SHP77 (cell line): ENCODE data around the gene ACAN.

Source experiments
- DNase-seq, 2 experiments: peaks; one replicate each; lab custom pipeline; 2025; lab: John Stamatoyannopoulos, UW

ACAN gene

DNA sequence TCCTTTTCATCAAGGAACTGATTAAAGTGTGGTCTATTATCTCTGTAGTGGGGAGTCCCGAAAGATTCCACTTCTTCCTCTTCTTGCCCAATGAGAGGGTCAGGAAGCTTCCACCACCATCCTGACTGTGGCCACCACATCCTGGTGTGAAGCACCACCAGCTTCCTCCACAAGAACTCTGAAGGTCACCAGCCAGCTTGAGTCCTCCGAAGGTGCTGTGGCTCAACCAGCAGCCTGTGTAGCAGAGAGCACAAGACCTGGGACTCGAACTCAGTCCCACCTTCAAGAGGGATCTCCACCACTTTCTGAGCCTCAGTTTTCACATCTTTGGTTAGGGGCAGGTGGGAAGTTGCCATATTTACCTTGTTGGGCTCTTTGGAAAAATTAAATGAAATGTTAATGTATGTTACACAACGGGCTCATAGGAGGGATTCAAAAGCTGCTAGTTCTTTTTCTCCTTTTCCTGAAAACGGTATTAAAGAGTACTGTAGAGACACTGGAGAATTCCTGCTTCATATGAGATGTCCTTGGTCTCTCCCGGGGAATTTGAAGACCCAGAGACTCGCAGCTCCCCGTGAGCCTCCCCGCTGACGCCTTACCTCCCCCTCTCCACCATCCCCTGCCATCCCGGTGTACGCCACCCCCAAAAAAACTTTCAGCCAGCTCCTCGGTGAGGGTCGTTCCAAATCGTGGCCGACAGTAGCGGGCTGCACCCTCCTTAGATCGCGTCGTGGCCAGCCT, 816 bp upstream of the ACAN start:
- DNase-seq = no peak

DNA sequence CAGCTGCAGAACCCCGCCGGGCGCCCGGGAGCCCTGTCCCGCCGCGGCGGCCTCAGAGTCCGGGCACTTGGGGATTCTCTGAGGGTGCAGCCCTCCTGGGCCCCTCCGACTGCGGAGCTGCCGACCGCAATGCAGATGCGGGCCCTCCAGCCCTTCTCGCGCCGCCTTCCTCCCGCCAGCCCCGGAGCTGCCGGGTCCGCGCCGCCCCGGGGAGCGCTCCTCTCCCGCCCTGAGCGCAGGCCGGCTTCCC, 320 bp upstream of the ACAN start:
- DNase-seq = no peak

DNA sequence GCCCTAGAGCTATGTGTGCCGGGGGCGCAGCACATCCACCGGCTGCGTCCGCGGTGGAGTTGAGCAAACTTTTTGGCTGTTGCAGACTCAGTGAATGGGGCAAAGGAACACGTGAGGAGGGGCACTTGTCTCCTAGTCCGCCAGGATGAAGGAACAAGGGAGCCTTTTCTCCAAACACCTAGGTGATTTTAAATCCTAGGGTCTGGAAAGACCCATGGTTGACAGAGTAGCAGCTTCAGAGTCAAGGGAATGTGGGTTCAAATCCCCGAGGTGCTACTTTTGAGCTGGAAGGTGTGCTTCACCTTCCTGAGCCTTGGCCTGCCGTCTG, 648 bp downstream of the ACAN start:
- no peak for DNase-seq

DNA sequence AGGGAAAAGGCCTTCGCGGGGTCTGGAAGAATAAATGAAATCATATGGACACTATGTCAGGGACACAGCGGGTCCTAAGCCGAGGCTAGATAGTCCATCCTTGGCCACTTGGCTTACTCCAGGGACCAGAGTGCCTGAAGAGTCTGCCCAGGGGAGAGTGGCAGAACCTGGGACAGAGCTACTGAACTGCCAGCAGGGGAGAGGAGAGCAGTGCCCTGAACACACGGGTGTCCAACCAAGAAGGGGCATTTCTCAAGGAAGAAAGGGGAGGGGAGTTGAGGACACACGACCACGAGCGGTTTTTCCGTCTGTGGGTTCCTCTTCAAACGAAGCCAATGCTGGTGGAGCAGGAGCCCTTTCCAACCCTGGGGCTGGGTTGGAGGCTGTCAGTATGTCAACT, 1.0 kb downstream of the ACAN start:
- DNase-seq = no peak

DNA sequence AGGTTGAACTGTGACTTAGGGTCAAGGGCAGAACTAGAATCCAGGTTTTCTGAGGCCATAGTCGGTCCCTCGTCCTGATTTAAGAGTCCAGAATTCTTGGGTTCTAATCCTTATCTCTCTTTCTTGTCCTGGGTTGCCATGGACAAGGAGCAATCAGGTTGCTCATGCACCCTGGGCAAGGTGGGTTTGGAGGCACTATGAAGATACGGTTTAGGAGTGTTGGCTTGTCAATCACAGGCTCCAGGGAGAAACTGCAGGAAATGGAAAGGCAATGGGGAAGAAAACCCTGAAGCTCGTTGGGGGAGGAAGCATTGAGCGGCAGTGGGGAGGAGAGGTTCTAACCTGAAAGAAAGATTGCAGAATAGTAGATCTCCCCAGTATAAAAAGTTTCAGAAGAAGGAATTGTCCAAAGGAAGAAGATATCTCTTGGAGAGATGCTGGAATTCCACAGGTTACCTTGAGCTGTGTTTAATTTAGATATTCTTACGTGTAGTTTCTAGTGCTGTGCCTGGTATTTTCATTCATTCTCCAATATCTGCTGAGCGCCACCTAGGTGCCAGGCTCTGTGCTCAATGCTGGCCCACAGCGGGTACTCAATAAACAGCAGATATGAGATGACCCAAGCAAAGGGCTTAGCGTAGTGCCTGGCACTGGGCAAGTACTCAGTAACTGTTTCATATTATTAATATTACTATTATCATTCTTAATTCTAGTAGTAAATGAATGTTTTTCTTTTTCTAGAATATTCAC, 2.0 kb downstream of the ACAN start:
- DNase-seq = no peak

DNA sequence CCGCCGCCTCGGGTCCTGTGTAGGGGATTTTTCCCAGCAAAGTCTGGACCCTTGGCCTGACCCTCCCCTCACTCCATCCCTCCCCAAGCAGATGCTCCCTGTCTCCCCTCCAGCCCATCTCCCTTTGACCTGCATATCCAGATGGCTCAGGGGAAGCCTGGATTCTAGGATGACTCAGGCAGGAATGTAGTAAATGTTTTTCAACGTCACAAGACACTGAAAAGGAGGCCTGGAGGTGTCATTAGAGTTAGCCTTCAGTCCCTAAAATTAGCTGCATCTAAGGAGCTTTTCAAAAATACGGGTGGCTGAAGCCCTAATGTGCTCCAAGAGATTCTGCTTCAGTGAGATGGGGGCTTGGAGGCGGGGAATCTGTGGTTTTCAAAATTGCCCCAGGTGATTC, 7.2 kb downstream of the ACAN start:
- no peak for DNase-seq

DNA sequence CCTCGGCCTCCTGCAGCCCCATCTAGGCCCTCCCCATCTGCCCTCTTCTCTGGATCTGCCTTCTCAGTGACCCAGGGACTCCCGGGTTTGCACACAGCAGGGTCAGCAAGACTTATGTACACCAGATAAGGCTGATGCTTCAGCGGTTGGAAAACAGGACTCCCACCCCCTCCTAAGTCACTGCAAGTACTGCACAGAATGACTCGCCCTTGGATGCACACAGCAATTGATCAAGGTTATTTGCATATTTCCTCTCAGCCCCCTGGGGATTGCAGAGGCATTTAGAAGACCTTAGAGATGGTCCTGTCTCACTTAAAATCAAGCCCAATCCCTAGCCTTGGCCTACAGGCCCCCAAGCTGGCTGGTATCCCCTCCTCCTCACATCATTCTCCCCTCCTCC, 8.9 kb downstream of the ACAN start:
- DNase-seq = no peak

DNA sequence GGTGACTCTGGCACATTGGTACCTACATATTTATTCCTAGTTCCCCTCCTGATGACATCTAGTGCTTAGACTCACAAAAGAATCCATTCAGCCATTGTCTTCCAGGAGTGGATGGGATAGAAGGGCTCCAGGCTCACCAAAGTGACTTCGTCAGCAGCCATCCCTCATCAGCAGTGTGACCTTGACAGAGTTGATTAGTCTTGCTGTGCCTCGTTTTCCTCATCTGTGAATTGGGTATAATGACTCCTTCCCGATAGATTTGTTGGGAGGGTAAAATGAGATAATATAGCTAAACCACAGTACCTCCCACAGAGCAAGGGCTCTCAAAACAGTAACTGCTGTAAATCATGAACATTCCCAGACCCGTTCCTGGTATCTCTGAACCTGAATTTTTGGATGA, 10.7 kb downstream of the ACAN start:
- DNase-seq = no peak

DNA sequence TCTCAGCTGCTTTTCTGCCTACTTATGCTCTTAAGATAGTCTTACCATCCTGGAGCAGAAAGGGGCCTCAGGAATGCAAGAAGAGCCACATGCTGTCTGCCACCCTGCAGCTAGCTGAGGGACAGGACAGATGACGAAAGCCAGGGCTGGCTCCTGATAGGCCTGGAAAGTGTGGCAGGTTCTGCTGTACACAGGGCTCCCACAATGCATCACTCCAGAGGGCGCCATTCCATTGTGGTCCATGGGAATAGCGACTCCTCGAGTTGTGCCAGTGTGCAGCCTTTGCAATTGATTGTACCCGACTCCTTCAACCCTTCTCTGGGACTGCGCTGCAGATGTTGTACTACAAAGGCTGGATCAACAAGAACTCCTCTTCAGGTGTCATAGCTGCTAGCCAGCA, 11.2 kb downstream of the ACAN start:
- DNase-seq = no peak

DNA sequence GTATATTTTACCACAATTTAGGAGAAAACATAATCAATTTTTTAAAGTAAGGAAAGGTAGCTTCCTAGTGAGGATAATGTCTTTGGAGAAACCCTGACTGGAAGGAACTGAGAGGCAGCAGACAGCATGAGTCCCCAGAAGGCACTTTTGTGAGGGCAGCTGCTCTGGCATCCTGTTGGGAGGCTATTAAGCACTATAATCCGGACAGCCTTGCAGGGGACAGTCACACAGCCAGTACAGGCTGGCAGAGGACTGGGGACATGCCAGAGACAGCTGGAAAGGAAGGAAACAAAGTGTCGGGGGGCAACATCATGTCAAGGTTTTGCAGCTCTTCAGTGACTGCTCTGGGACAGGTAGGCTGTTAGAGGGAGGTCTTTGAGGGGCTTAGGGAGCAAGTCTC, 15.7 kb downstream of the ACAN start:
- DNase-seq = no peak

DNA sequence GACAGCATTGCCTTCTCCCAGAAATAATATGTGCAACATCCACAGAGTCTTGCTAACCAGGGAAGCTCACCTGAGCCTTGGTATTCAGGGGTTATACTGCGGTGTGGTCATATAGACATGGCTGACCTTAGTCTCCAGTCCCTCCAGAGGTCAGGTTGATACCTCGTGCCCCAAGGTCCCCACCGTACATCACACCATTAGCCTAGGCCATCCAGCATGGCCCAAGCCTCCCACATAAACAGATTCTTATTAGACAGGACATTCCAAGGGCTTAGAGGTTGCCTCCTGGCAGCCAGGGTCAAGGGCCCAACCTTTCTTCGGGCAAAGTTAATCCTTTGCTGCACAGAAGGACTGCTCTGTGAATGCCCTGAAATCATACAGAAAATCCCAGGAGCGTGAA, 18.8 kb downstream of the ACAN start:
- DNase-seq = no peak

DNA sequence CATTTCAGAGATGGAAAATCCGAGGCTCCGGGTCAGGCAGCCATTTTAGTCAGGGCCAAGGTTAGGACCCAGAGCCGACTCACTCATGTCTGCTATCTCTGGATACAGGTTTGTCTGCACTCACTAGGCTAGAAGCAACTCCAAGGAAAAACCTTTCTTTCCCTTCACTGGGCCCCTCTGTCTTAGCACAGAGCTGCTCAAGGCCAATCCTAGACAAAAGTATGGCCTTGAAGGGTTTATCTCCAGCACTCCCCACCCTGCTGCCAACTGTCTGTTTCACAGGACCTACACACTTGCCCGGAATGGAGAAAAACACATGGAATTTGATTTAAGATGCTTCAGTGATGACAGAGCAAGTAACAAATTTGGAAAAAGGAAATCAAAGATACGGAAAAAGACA, 25.6 kb downstream of the ACAN start:
- DNase-seq = no peak

DNA sequence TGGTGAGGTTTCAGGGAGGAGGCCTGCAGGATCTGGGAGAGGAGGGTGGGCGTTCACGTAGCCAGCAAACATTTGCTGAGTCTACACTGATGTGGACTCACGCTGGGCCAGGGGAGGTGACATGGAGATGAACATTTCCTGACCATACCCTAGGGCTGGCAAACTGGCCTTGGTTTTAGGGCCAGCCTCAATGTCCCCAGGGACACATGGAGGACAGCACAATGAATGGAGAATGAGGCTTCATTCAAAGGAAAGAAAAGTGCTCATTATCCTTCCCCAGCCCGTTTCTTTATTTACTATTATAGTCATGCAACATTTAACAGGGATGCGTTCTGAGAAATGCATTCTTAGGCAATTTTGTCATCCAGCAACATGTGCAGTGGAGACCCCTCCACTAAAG, 26.8 kb downstream of the ACAN start:
- DNase-seq = no peak

DNA sequence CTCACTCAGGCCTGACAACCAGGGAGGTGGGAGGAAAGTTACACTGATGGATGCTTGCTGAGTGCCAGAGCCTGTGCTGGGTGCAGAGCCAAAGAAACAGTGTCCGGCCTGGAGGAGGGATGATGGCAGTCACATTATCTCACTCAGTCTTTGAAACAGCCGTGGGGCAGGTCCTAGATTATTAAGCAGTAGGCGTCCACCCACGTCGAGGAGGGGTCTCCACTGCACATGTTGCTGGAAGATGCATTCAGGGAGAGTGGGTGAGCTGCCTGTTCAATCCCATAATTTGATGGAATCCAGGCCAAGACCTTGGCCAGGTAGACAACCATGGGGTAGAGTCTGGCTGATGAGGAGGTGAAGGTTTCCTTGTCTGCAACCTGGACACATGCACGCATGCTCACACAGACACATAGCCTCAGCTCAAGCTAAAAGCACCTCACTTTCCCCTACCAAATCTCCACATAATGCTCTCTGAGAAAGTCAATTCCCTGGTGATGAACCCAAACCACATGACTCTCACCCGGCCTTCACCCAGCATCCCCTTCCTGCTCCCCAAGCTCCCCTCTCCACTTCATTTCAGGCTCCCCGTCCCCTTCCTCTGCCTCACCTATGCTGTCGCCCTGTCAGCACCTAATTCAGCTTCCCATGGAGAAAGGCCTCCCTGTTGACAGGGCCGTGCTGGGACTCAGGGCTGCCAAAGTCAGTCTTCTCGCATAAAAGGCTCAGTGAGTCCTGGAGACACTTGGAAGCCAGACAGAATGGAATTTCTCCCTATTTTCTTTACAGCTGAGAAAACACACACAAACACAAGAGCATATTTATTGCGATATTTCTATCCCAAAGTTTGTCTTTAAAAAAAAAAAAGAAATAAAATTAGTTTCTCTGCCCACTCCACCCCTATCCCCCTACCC, 29.8 kb downstream of the ACAN start:
- no peak for DNase-seq

DNA sequence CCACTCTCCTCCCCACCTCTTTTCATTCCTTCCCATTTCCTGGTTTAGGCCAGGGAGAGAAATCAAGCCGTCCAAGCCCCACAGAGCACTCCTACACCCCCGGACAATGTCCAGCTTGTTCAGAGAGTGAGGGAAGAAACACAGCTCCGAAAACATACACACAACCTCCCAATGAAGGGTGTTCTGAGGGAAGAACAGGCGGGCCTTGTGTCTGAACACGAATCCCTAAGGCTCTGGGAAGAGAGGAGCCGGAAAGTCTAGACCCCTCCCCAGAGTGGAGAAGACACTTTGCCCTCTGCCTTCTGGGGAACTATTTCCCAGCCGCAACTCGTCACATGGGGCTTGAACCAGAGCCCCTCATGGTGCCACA, 30.5 kb downstream of the ACAN start:
- DNase-seq = no peak

DNA sequence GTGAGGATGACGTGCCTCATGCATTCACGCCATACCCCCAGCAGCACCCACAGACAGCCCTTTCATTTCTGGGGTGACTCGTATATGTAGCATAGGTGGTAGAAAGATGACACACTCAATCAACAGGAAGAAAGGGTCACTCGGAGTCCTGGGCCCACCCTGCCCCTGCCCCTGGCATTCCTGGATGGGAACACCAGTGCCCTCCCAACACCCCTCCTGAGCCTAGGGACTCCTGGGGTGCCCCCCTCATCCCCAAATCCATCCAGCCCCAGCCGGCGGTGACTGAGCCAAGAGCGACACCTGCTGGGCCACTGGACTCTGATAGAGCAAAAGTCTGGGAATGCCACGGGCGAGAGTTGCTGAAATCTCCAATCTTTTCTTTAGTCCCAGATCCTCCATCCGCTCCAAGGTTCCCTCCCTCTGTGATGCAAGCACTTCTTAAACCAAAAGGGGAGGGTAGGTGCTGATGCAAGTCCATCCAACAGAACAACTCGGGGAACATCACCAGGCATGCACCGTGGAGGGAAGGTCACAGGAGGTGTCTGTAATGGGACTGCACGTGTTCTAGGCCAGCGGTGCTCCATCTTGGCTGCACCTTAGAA, 31.1 kb downstream of the ACAN start:
- no peak for DNase-seq

DNA sequence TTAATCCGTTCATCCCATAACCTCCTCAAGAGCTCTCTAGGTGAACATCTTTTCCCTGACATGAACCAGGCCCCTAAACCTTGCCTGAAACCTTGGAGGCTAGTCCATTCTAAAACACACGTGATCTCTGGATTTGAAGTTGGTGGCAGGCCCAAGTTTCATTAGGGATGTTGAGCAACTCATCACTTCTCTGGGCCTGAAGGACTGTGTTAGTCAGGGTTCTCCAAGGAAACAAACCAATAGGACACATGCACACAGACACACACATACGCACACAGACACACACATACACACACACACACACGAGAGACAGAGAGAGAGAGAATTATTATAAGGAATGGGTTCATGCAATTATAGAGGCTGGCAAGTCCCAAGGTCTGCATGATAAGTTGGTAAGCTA, 31.9 kb downstream of the ACAN start:
- DNase-seq = no peak

DNA sequence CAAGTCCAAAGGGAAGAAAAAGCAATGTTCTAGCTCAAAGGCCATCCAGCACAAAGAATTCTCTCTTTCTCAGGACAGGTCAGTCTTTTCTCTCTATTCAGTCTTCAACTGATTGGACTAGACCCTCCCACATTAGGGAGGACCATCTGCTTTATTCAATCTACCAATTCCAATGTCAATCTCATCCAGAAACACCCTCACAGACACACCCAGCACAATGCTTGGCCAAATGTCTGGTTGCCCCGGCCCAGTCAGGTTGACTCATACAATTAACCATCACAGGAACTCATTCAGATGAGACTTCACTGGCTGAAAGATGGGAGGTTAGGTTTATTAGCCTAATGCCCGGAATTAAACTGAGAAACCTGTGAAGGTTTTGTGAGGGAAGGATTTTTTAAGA, 32.4 kb downstream of the ACAN start:
- DNase-seq = no peak

DNA sequence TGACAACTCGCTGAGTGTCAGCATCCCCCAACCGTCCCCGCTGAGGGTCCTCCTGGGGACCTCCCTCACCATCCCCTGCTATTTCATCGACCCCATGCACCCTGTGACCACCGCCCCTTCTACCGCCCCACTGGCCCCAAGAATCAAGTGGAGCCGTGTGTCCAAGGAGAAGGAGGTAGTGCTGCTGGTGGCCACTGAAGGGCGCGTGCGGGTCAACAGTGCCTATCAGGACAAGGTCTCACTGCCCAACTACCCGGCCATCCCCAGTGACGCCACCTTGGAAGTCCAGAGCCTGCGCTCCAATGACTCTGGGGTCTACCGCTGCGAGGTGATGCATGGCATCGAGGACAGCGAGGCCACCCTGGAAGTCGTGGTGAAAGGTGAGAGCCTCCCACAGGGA, 35.4 kb downstream of the ACAN start:
- DNase-seq = no peak

DNA sequence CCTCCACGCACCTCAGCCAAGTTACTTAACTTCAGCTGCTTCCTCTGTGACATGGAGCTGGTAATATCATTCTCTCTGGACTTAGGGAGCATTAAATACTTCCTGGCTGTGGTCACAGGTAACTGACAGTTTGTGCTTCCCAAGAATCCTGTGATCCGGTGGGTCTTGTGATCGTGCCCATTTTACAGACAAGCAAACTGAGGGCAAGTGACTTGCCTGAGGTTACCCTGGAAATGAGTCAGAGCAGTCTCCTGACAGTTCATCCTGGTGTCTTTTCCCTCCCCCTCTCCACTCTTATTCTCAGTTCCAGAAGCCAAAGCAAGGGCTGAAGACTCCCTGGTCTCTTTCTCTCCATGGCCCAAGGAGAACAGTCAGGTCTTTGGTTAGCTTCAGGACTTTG, 35.9 kb downstream of the ACAN start:
- DNase-seq = no peak

DNA sequence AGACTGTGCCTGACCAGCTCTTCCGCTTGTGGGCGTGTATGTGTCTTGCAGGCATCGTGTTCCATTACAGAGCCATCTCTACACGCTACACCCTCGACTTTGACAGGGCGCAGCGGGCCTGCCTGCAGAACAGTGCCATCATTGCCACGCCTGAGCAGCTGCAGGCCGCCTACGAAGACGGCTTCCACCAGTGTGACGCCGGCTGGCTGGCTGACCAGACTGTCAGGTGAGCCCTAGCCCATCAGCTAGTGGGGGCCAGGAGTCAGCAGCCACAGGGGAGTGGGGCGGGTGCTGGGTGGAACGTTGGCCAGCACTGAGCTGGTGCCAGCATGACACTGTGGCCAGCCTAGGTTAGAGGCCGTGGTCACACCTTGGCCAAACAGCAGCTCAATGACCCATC, 36.7 kb downstream of the ACAN start:
- DNase-seq = no peak

DNA sequence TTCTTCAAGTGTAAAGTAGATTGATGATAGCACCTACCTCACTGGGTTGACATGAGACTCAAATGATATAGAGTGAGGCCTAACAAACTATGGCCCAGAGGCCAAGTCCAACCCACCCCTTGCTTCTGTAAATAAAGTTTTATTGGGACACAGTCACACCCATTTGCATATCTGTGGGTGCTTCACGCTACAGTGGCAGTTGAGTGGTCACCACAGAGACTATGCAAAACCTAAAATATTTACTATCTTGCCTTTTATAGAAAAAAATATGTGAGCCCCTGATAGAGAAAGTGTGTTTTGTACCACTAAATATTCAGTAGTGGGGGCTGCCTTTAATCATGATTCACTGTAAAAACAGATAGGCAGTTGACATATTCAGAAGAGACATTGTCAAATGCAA, 38.0 kb downstream of the ACAN start:
- DNase-seq = no peak

DNA sequence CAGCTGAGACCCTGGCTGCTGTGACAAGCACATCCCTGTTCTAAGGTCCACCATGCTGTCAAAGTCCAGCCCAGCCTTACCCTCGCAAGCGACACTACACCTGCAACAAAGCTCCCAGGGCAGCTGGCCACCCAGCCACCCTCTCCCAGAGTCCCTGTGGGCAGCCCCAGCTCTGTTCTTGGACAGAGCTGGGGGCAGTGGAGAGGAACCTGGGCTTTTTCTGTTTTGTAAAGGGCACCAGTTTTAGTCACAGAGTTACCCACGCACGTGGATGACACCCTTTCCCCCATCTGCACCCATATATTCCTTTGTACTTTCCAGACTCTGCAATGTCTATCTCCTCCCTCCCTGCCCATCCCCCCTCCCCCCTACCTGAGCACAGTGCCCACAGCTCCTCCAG, 38.9 kb downstream of the ACAN start:
- DNase-seq = no peak
